MG63 (cell line): ENCODE measurements around the gene YPEL1. TPM values are rescaled to one million over a fixed set of nuclear protein-coding genes. Genes with fewer than 3 reads are reported as not detected.

ENCODE experiments used
- DNase-seq: peaks from one replicate; pipeline ENCODE4 v3.0.0-alpha.2; 2020
- H3K27me3 ChIP-seq: fragments of 250-450 bp; sonication (Bioruptor Pico); 2 replicates; pipeline ENCODE4 v1.5.1; 2020; ENCODE audit warnings: mild to moderate bottlenecking, moderate library complexity
- H3K36me3 ChIP-seq: fragments of 250-450 bp; sonication (Bioruptor Pico); 2 replicates; pipeline ENCODE4 v1.5.1; 2020; ENCODE audit warnings: mild to moderate bottlenecking, moderate library complexity
- H3K4me3 ChIP-seq: fragments of 250-450 bp; sonication (Bioruptor Pico); 2 replicates; pipeline ENCODE4 v1.5.1; 2020; ENCODE audit warnings: mild to moderate bottlenecking, moderate library complexity
- H3K9me3 ChIP-seq: fragments of 250-450 bp; sonication (Bioruptor Pico); 2 replicates; pipeline ENCODE4 v1.5.1; 2020; ENCODE audit warnings: mild to moderate bottlenecking, moderate library complexity
- total RNA-seq: library from RNA; depleted of rRNA; stranded (reverse); fragments of >200 nt; shearing (Covaris generic); gene quantifications from 2 replicates; pipeline ENCODE4 v1.2.3, GENCODE V29; 2014; ENCODE audit warnings: low replicate concordance; rRNA removed

The YPEL1 gene
- total RNA-seq, 1 experiment from 2014 or later = 0.07 TPM

DNA sequence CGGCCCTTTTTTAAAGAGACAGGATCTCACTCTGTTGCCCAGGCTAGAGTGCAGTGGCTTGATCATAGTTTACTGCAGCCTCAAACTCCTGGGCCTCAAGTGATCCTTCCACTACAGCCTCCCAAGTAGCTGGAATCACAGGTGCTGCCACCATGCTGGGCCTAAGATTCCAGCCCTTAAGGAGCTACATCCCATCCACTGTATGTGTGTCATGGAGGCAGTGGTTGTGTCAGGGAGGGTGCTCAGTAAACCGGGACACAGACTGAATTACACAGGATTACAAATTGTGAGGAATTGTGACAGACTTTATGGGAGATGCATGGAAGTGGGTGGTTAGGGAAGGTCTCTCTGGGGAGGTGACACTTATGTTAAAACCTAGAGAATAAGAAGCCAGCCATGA lies 71.9 kb downstream of the YPEL1 start:
- Histone ChIP-seq H3K4me3 (no peak overlapping the region), H3K27me3 (no peaks in the 10 kb centered on the region), H3K9me3 (no peaks in the 10 kb centered on the region), H3K36me3 (no peaks in the 10 kb centered on the region)
- DNase-seq = no peak

DNA sequence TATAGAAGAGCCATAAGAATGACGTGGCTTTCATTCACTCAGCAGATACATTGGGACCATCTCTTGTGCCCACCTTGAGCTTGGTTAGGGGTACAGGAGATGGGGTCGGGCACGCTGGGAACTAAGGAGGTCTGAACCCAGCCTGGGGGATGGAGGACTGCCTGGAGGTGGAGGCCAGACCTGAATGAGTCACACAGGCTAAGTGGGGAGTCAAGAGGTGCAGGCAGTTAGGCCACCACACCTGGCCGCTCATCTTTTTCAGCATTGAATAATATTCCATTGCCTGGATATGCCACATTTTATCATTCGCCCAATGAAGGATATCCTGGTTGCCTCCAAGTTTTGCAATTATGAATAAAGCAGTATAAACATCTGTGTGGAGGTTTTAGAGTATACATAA lies 73.6 kb downstream of the YPEL1 start:
- no peak for DNase-seq
- Histone ChIP-seq H3K36me3 (no peaks in the 10 kb centered on the region), H3K27me3 (no peaks in the 10 kb centered on the region), H3K9me3 (no peaks in the 10 kb centered on the region), H3K4me3 (no peak overlapping the region)

DNA sequence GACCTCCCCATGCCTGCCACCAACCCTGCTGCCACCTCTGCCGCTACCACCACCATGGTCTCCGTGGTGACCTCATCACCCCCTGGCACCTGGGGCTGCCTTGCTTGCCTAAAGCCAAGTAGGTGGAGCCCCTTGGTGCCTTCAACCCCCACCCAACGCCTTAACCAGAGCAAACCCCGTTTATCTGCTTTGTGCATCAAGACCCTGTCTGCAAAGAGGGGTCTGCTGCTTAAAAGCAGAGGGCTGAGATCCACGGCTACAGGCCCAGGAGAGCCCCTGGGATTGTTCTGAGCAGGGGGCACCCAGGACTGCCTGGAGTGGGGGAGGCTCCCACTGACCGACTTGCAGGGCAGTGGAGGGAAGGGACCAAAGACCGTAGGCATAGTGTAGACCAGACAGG lies 74.7 kb downstream of the YPEL1 start:
- Histone ChIP-seq H3K36me3 (no peaks in the 10 kb centered on the region), H3K27me3 (no peaks in the 10 kb centered on the region), H3K9me3 (no peaks in the 10 kb centered on the region), H3K4me3 (no peak overlapping the region)
- no peak for DNase-seq

DNA sequence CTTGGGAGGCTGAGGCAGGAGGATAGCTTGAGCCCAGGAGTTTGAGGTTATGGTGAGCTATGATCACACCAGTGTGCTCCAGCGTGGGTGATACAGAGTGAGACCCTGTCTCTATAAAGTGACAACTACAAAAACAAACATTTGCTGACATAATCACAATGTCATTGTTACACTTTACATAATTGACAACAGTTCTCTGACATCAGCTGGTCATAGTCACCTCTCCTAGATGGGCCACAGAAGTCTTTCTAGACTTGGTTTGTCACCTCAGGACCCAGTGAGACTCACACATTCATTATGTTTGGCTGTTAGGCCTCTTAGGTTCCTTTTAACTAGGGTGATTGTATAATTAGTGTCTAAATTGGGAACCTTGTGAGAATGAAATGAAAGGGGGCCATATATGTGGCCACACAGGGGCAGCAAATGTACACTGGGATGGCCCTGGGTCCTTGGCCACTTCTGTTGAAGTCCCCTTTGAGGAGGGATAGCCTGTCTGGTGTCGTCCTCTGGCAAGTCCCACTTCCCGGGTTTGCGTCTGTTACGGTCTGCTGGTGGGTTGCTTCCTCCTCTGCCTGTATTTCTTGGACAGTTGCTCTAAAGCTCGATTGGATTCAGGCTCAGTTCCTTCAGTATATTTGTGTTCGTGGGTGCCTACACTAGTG lies 75.6 kb downstream of the YPEL1 start:
- no peaks in the 10 kb centered on the region for H3K36me3 ChIP-seq
- H3K4me3 ChIP-seq = no peak overlapping the region
- no peak for DNase-seq
- H3K9me3 ChIP-seq = no peaks in the 10 kb centered on the region
- no peaks in the 10 kb centered on the region for H3K27me3 ChIP-seq

DNA sequence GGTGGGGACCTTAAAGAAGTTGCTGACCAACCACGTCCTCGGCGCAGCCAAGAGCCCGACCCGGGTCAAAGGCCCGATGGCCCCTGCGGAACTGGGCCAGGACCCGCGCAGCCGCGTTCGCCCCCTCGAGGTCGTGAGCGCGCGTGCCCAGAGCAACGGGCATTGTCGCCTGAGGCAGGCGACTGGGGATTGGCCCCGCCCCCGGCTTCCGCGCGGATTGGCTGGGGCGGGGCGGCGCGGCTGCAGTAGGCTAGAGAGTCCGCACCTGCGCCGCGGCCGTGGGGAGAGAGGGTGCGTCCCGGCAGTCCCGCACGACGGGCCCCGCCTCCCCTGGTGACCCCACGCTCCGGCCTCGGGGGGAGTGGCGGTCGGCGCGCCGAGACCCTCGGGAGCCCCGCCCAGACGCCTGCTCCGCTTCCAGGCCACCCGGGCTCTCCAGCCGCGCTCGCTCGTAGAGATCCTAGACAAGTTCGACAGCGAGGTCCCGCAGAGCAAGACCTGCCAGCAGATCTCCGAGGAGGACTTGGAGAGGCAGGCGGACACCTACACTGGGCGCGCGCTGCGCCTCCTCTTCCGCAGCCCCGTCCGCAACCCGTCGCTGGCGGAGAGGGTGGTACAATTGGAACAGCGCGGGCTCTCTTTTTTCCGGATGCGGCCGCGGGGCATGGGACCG lies 78.1 kb downstream of the YPEL1 start:
- 0 out of 2 replicates have a peak, but pooled peaks cover 3% of the 10 kb centered on the region for H3K36me3 ChIP-seq
- peak overlapping the region; percentile 30 for H3K4me3 ChIP-seq
- no peaks in the 10 kb centered on the region for H3K9me3 ChIP-seq
- H3K27me3 ChIP-seq = no peaks in the 10 kb centered on the region
- DNase-seq = peak; percentile 49

DNA sequence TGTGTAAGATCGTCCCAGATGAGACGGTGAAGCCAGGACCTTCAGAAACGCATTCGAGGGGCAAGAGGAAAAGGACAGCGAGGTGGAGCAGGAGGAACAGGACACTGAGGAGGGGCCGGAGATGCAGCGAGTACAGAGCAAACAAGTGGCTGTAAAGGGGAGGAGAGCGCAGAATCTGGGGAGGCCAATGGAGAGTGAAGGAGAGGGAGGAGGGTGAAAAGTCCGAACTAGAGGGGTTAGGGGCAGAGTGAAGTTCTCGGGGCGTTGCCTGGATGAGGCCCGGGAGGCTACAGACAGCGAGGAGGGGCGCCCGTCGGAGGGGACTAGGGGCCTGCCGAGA lies 78.6 kb downstream of the YPEL1 start:
- Histone ChIP-seq H3K4me3 (peak overlapping the region; percentile 30), H3K9me3 (no peaks in the 10 kb centered on the region), H3K27me3 (no peaks in the 10 kb centered on the region), H3K36me3 (0 out of 2 replicates have a peak, but pooled peaks cover 3% of the 10 kb centered on the region)
- no peak for DNase-seq

DNA sequence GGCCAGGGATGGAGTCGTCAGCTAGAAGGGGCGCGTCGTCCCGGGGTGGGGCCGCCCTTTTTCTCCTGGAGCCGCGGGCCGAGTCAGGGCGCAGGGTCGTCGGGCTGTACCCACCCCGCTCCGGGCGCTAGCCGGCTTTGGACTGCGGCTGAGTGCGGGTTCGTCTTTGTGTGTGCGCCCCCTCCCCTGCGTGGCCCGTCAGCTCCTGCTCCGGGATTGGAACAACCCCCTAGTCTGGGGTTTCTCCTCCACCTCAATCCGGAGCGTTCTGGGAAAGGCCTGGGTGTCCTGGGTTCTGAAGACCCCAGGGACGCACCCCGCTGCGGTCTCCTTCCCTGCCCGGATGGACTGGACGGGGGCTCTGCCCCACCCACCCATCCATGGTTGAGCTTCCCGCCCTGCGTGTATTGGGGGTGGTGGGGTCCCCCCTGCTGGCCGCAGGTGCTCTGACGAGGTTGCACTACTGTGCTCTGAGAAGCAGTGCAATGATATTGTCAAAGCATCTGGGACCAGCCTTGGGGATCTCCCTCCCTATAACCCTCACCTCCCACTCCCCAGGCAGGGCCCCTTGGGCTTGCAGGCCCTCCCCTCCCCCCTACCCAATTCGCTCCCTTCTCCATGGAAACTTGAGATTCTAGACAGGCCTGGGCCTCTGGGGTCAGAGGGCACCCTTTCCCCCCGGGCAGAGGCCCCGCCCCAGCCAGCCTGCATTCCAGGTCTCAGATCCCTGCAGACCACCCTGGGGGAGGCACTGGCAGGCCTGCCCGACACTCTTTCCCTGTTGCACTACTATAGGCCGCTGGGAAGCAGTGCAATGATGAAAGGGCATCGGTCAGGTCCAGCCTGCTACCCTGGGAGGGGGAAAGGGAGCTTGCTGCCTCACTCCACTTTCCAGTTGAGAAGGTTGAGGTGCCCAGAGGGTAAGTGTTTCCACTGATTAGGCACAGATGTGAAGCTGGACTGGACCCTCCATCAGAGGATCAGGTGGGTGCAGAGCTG lies 82.7 kb downstream of the YPEL1 start:
- no peaks in the 10 kb centered on the region for H3K27me3 ChIP-seq
- H3K9me3 ChIP-seq = no peaks in the 10 kb centered on the region
- H3K36me3 ChIP-seq = peaks cover 9% of the 10 kb centered on the region; the same call in 1 of the 2 replicates
- peak overlapping the region; percentile 87 for H3K4me3 ChIP-seq
- no peak for DNase-seq

DNA sequence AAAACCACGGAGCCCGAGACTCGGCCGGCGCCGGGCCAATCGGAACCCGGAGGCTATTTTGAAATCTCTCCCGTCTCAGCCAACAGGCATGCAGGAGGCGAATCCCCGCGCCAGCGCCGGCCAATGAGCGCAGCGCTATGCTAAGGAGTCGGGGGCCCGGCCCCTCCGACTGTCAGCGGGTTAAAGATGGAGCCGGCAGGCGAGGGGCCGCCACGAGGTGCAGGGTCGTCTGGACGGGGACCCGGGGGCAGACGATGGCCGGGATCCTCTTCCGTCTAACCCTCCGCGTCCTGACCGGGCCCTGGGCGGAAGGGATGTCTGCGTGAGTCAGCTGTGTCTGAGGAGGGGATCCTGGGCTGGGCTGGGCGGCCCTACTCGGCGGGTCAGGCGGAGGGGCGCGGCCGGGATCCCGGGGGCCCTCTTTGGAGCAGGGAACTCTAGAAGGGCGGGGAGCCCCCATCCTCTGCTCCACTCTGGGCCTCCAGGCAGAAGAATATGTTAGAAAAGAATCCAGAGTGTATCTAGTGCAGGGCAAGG lies 83.5 kb downstream of the YPEL1 start:
- peak; percentile 90 for DNase-seq
- H3K27me3 ChIP-seq = no peaks in the 10 kb centered on the region
- H3K4me3 ChIP-seq = peak overlapping the region; percentile 87
- no peaks in the 10 kb centered on the region for H3K9me3 ChIP-seq
- H3K36me3 ChIP-seq = peaks cover 9% of the 10 kb centered on the region; the same call in 1 of the 2 replicates

DNA sequence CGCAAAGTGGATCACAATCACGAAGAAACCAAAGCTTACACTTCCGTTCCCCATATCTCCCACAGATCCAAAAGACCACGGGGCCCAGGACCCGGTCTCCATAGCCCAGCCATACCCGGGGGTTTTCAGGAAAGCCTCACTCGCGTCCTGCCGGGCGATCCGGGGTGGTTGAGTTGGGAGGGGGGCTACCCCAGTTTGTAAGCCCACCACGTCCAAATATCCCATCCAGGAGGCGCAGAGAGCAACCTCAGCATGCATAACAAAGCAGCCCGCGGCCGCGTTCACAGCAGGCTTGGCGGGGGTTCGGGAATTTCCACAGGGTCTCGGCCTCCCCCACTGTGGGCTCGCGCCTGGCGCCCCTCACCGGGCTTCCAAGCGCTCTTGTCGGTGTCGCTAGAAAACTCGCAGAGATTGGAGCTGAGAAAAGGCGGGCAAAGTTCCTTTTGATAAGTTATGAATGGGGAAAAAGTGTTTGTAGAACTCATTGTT lies 84.0 kb downstream of the YPEL1 start:
- H3K4me3 ChIP-seq = peak overlapping the region; percentile 87
- no peaks in the 10 kb centered on the region for H3K9me3 ChIP-seq
- H3K36me3 ChIP-seq = peaks cover 10% of the 10 kb centered on the region; the same call in 1 of the 2 replicates
- DNase-seq = no peak
- H3K27me3 ChIP-seq = no peaks in the 10 kb centered on the region

DNA sequence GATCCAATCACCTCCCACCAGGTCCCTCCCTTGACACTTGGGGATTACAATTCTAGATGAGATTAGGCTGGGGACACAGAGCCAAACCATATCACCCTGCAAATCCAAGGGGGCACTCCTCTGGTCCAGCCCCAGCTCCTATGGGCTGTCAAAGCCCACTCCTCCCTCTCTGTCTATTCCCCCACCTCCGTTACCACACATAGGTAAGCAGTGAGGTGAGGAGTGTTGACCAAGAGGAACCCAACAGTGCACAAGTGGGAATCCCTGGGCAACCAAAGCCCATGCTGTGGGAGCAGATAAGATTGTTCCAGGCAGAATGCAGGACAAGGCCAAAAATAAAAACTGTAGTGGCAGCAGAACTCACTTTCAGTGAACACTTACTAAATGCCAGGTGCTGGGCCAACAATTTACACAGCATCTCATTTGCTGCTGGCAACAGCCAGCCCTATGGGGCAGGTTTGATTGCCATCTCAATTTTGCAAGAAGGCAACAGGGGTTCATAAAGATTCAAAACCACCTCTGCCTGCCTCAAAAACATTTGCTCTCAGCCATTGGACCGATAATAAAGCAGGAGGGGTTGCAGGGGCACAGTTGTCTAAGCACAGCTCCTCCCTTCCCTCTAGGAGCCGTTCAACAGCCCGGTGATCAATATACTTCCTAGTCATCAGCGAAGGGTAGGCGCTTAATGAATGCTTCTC lies 84.6 kb downstream of the YPEL1 start:
- peaks cover 13% of the 10 kb centered on the region; the same call in 1 of the 2 replicates for H3K36me3 ChIP-seq
- no peaks in the 10 kb centered on the region for H3K9me3 ChIP-seq
- no peaks in the 10 kb centered on the region for H3K27me3 ChIP-seq
- DNase-seq = no peak
- peak overlapping the region; percentile 87 for H3K4me3 ChIP-seq

DNA sequence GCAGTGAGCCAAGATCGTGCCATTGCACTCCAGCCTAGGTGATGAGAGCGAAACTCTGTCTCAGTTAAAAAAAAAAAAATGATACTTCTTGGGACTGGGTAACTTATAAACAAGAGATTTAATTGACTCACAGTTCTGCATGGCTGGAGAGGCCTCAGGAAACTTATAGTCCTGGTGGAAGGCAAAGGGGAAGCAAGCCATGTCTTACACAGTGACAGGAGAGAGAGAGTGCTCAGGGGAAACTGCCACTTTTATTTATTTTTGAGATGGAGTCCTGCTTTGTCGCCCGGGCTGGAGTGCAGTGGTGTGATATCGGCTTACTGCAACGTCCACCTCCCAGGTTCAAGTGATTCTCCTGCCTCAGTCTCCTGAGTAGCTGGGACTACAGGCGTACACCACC lies 85.3 kb downstream of the YPEL1 start:
- DNase-seq = no peak
- Histone ChIP-seq H3K9me3 (no peaks in the 10 kb centered on the region), H3K27me3 (no peaks in the 10 kb centered on the region), H3K4me3 (no peak overlapping the region), H3K36me3 (peaks cover 13% of the 10 kb centered on the region; the same call in 1 of the 2 replicates)

Other genes with a start within 250 kb of the YPEL1 start
- 0.30 and 0.49 TPM in 2 replicates for gene RIMBP3C, start 184.3 kb downstream of the YPEL1 start, total RNA-seq
- 35.8 and 37.1 TPM in 2 replicates for gene UBE2L3, start 168.1 kb downstream of the YPEL1 start, total RNA-seq
- 70.3 and 78.4 TPM in 2 replicates for gene YDJC, start 105.8 kb downstream of the YPEL1 start, total RNA-seq
- gene CCDC116, start 103.0 kb downstream of the YPEL1 start, total RNA-seq = not detected in 2 replicates
- 13.9 and 40.9 TPM in 2 replicates for gene SDF2L1, start 93.5 kb downstream of the YPEL1 start, total RNA-seq
- 11.2 and 17.4 TPM in 2 replicates for gene PPIL2, start 69.8 kb downstream of the YPEL1 start, total RNA-seq
- gene MAPK1, start 131.9 kb upstream of the YPEL1 start, total RNA-seq = 47.7 and 63.0 TPM in 2 replicates
- 27.1 and 45.5 TPM in 2 replicates for gene PPM1F, start 217.1 kb upstream of the YPEL1 start, total RNA-seq
- 26.6 and 35.8 TPM in 2 replicates for gene TOP3B, start 247.0 kb upstream of the YPEL1 start, total RNA-seq